GM23338 (cell line): Measurements from ENCODE around the gene KRTAP4-4. TPM values are rescaled to one million over a fixed set of nuclear protein-coding genes. Genes with fewer than 3 reads are reported as not detected.

Experiments
- ATAC-seq: fragments of 200-7000 bp; cut with Tn5 transposase; 3 replicates; pipeline ENCODE4 v1.9.1; 2020
- DNase-seq: peaks from one replicate; pipeline ENCODE4 v3.0.0-alpha.2; 2015; ENCODE audit warnings: low spot score
- H2AFZ ChIP-seq: fragments of 200-600 bp; sonication (generic); 2 replicates; pipeline ENCODE4 v1.8.0; 2016; ENCODE audit warnings: antibody characterized with exemption, mild to moderate bottlenecking, moderate library complexity
- H3F3A ChIP-seq: fragments of 200-600 bp; sonication (generic); replicated peaks from 2 replicates; pipeline ENCODE4 v1.8.0; 2017; ENCODE audit warnings: antibody characterized with exemption, mixed run types, low read depth
- H3K27ac ChIP-seq: fragments of 200-600 bp; sonication (generic); 2 replicates; pipeline ENCODE4 v1.6.1; 2016; ENCODE audit warnings: low read depth
- H3K27me3 ChIP-seq: fragments of 200-600 bp; sonication (generic); 2 replicates; pipeline ENCODE4 v1.8.0; 2016; ENCODE audit warnings: mild to moderate bottlenecking, mixed run types, moderate library complexity; ENCODE audit not compliant: insufficient read depth
- H3K36me3 ChIP-seq: fragments of 200-600 bp; sonication (generic); 2 replicates; pipeline ENCODE4 v1.8.0; 2016; ENCODE audit warnings: mild to moderate bottlenecking; ENCODE audit not compliant: insufficient read depth
- H3K4me1 ChIP-seq: fragments of 200-600 bp; sonication (generic); 2 replicates; pipeline ENCODE4 v1.8.0; 2016; ENCODE audit warnings: mild to moderate bottlenecking, moderate library complexity; ENCODE audit not compliant: insufficient read depth
- H3K4me2 ChIP-seq: fragments of 200-600 bp; sonication (generic); 2 replicates; pipeline ENCODE4 v1.7.1; 2017; ENCODE audit warnings: mixed run types
- H3K4me3 ChIP-seq: fragments of 200-600 bp; sonication (generic); 2 replicates; pipeline ENCODE4 v1.6.1; 2016; ENCODE audit warnings: mixed run types
- H3K79me2 ChIP-seq: fragments of 200-600 bp; sonication (generic); replicated peaks from 2 replicates; pipeline ENCODE4 v1.8.0; 2017; ENCODE audit warnings: mild to moderate bottlenecking; ENCODE audit not compliant: insufficient read depth
- H3K9me2 ChIP-seq: fragments of 200-600 bp; sonication (generic); 2 replicates; pipeline ENCODE4 v1.8.0; 2017; ENCODE audit not compliant: insufficient read depth
- H4K20me1 ChIP-seq: fragments of 200-600 bp; sonication (generic); replicated peaks from 2 replicates; pipeline ENCODE4 v1.8.0; 2017; ENCODE audit warnings: mild to moderate bottlenecking; ENCODE audit not compliant: insufficient read depth
- H3K27ac Mint-ChIP-seq: 2 replicates; pipeline ENCODE4 v1.8.0; 2020; ENCODE audit warnings: inconsistent platforms, mild to moderate bottlenecking, moderate library complexity, mixed read lengths
- H3K27me3 Mint-ChIP-seq: 3 replicates; pipeline ENCODE4 v1.8.0; 2022; ENCODE audit warnings: low read depth, mild to moderate bottlenecking, moderate library complexity, mixed read lengths, inconsistent platforms; ENCODE audit not compliant: insufficient read depth, poor library complexity
- H3K36me3 Mint-ChIP-seq: 3 replicates; pipeline ENCODE4 v1.8.0; 2021; ENCODE audit warnings: low read depth, mild to moderate bottlenecking, inconsistent platforms, moderate library complexity, mixed read lengths
- H3K4me1 Mint-ChIP-seq: 3 replicates; pipeline ENCODE4 v1.8.0; 2020; ENCODE audit warnings: mild to moderate bottlenecking, inconsistent platforms, mixed read lengths
- H3K4me3 Mint-ChIP-seq: 3 replicates; pipeline ENCODE4 v1.8.0; 2021; ENCODE audit warnings: moderate library complexity, mild to moderate bottlenecking, inconsistent platforms, mixed read lengths
- H3K9me3 Mint-ChIP-seq: 3 replicates; pipeline ENCODE4 v1.8.0; 2020; ENCODE audit warnings: moderate library complexity, mild to moderate bottlenecking, inconsistent platforms, mixed read lengths
- CREB1 ChIP-seq: fragments of 250-450 bp; sonication (Bioruptor Pico); IDR thresholded peaks from 2 replicates; pipeline ENCODE4 v1.5.0; 2020; ENCODE audit warnings: low read depth, mild to moderate bottlenecking, moderate library complexity
- EZH2 ChIP-seq: fragments of 200-600 bp; sonication (generic); IDR thresholded peaks from one replicate; pipeline ENCODE4 v1.8.0; 2017; ENCODE audit warnings: antibody characterized with exemption, mild to moderate bottlenecking, low read depth; ENCODE audit not compliant: unreplicated experiment
- EZH2phosphoT487 ChIP-seq: fragments of 200-600 bp; sonication (generic); IDR thresholded peaks from one replicate; pipeline ENCODE4 v1.8.1; 2018; ENCODE audit warnings: antibody characterized with exemption; ENCODE audit not compliant: unreplicated experiment
- JUNB ChIP-seq: IDR thresholded peaks from one replicate; pipeline ENCODE4 v1.6.1; 2016; ENCODE audit warnings: antibody characterized with exemption; ENCODE audit not compliant: unreplicated experiment
- NANOG ChIP-seq: IDR thresholded peaks from 2 replicates; pipeline ENCODE4 v1.6.1; 2016; ENCODE audit warnings: antibody characterized with exemption, borderline replicate concordance
- POLR2AphosphoS5 ChIP-seq: IDR thresholded peaks from 2 replicates; pipeline ENCODE4 v1.6.1; 2016; ENCODE audit warnings: antibody characterized with exemption, low read depth
- STAT1 ChIP-seq: IDR thresholded peaks from one replicate; pipeline ENCODE4 v1.6.1; 2016; ENCODE audit warnings: antibody characterized with exemption; ENCODE audit not compliant: unreplicated experiment
- ZNF114 ChIP-seq: fragments of 250-450 bp; sonication (Bioruptor Pico); IDR thresholded peaks from 2 replicates; pipeline ENCODE4 v1.5.0; 2020; ENCODE audit warnings: mild to moderate bottlenecking, moderate library complexity
- ZNF331 ChIP-seq: fragments of 250-450 bp; sonication (Bioruptor Pico); IDR thresholded peaks from 2 replicates; pipeline ENCODE4 v1.5.0; 2020; ENCODE audit warnings: low read depth, mild to moderate bottlenecking, moderate library complexity
- polyA plus RNA-seq: library from polyadenylated mRNA; unstranded; fragments of >200 nt; fragmentation: Nextera tagmentation; extraction: Ambion mirVana; gene quantifications from 2 replicates; pipeline ENCODE4 v1.2.1, GENCODE V29; 2016
- total RNA-seq: library from RNA; depleted of rRNA; stranded (reverse); fragments of >200 nt; shearing (Covaris generic); gene quantifications from 2 replicates; pipeline ENCODE4 v1.2.3, GENCODE V29; 2014
- TF ChIP-seq, protein P1 (sequence below): IDR thresholded peaks from 2 replicates; pipeline ENCODE4 v1.6.1; 2016; ENCODE audit warnings: antibody characterized with exemption
- TF ChIP-seq, protein P2 (sequence below): IDR thresholded peaks from one replicate; pipeline ENCODE4 v1.6.1; 2018; ENCODE audit warnings: antibody characterized with exemption; ENCODE audit not compliant: unreplicated experiment
- TF ChIP-seq, protein P3 (sequence below): fragments of 250-450 bp; sonication (Bioruptor Pico); IDR thresholded peaks from 2 replicates; pipeline ENCODE4 v1.5.0; 2020; ENCODE audit warnings: mild to moderate bottlenecking, moderate library complexity
- TF ChIP-seq, protein P4 (sequence below), 2 experiments: fragments of 200-600 bp in 1 of 2; sonication (generic) in 1 of 2; conservative IDR thresholded peaks; 2 replicates each; pipeline versions ENCODE4 v1.5.1 to v1.6.1; 2016 to 2017; ENCODE audit warnings: antibody characterized with exemption in 2 of 2, low read depth in 2 of 2, mild to moderate bottlenecking in 2 of 2, moderate library complexity in 1 of 2

The KRTAP4-4 gene
- total and polyA plus RNA-seq, 2 experiments from 2014 or later: not detected

DNA sequence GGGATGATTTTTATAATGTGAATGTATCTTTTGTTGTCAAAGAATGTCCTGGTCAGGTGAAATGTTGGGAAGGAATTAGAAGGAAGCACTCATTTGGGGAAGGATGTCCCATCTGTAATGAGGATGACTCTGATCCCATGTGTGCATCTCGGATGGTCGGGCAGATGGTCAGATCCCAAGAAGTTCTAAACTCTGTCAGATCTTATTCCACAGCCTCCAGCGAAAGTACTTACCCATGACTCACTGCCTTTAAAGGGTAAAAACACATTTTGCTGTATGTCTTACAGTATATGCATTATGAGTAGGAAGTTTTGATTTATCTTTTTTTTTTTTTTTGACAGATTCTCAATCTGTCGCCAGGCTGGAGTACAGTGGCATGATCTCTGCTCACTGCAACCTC, 41.8 kb downstream of the KRTAP4-4 start:
- Histone ChIP-seq H3K27me3 (no peaks in the 10 kb centered on the region), H3K36me3 (no peaks in the 10 kb centered on the region; the same call in 1 of the 2 replicates), H3K9me2 (no peaks in the 10 kb centered on the region), H3F3A (no peaks in the 10 kb centered on the region), H3K4me1 (0 out of 2 replicates have a peak, but pooled peaks cover 4% of the 10 kb centered on the region), H3K27ac (no peak overlapping the region), H3K4me3 (no peak overlapping the region), H3K79me2 (no peaks in the 10 kb centered on the region), H4K20me1 (no peaks in the 10 kb centered on the region), H2AFZ (no peak overlapping the region), H3K4me2 (no peak overlapping the region)
- DNase-seq (no peak), ATAC-seq (no peak)
- peaks cover 33% of the 10 kb centered on the region for H3K4me1 Mint-ChIP-seq
- H3K4me3 Mint-ChIP-seq: no peak overlapping the region
- H3K9me3 Mint-ChIP-seq: peaks cover 5% of the 10 kb centered on the region; the same call in 2 of the 3 replicates
- no peak for TF ChIP-seq STAT1
- no peak for TF ChIP-seq EZH2
- TF ChIP-seq EZH2phosphoT487: no peak
- TF ChIP-seq, protein P1, sequence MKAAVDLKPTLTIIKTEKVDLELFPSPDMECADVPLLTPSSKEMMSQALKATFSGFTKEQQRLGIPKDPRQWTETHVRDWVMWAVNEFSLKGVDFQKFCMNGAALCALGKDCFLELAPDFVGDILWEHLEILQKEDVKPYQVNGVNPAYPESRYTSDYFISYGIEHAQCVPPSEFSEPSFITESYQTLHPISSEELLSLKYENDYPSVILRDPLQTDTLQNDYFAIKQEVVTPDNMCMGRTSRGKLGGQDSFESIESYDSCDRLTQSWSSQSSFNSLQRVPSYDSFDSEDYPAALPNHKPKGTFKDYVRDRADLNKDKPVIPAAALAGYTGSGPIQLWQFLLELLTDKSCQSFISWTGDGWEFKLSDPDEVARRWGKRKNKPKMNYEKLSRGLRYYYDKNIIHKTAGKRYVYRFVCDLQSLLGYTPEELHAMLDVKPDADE: no peak
- TF ChIP-seq POLR2AphosphoS5: no peak
- no peak for TF ChIP-seq NANOG
- TF ChIP-seq, protein P2, sequence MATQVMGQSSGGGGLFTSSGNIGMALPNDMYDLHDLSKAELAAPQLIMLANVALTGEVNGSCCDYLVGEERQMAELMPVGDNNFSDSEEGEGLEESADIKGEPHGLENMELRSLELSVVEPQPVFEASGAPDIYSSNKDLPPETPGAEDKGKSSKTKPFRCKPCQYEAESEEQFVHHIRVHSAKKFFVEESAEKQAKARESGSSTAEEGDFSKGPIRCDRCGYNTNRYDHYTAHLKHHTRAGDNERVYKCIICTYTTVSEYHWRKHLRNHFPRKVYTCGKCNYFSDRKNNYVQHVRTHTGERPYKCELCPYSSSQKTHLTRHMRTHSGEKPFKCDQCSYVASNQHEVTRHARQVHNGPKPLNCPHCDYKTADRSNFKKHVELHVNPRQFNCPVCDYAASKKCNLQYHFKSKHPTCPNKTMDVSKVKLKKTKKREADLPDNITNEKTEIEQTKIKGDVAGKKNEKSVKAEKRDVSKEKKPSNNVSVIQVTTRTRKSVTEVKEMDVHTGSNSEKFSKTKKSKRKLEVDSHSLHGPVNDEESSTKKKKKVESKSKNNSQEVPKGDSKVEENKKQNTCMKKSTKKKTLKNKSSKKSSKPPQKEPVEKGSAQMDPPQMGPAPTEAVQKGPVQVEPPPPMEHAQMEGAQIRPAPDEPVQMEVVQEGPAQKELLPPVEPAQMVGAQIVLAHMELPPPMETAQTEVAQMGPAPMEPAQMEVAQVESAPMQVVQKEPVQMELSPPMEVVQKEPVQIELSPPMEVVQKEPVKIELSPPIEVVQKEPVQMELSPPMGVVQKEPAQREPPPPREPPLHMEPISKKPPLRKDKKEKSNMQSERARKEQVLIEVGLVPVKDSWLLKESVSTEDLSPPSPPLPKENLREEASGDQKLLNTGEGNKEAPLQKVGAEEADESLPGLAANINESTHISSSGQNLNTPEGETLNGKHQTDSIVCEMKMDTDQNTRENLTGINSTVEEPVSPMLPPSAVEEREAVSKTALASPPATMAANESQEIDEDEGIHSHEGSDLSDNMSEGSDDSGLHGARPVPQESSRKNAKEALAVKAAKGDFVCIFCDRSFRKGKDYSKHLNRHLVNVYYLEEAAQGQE: no peak
- TF ChIP-seq, protein P3, sequence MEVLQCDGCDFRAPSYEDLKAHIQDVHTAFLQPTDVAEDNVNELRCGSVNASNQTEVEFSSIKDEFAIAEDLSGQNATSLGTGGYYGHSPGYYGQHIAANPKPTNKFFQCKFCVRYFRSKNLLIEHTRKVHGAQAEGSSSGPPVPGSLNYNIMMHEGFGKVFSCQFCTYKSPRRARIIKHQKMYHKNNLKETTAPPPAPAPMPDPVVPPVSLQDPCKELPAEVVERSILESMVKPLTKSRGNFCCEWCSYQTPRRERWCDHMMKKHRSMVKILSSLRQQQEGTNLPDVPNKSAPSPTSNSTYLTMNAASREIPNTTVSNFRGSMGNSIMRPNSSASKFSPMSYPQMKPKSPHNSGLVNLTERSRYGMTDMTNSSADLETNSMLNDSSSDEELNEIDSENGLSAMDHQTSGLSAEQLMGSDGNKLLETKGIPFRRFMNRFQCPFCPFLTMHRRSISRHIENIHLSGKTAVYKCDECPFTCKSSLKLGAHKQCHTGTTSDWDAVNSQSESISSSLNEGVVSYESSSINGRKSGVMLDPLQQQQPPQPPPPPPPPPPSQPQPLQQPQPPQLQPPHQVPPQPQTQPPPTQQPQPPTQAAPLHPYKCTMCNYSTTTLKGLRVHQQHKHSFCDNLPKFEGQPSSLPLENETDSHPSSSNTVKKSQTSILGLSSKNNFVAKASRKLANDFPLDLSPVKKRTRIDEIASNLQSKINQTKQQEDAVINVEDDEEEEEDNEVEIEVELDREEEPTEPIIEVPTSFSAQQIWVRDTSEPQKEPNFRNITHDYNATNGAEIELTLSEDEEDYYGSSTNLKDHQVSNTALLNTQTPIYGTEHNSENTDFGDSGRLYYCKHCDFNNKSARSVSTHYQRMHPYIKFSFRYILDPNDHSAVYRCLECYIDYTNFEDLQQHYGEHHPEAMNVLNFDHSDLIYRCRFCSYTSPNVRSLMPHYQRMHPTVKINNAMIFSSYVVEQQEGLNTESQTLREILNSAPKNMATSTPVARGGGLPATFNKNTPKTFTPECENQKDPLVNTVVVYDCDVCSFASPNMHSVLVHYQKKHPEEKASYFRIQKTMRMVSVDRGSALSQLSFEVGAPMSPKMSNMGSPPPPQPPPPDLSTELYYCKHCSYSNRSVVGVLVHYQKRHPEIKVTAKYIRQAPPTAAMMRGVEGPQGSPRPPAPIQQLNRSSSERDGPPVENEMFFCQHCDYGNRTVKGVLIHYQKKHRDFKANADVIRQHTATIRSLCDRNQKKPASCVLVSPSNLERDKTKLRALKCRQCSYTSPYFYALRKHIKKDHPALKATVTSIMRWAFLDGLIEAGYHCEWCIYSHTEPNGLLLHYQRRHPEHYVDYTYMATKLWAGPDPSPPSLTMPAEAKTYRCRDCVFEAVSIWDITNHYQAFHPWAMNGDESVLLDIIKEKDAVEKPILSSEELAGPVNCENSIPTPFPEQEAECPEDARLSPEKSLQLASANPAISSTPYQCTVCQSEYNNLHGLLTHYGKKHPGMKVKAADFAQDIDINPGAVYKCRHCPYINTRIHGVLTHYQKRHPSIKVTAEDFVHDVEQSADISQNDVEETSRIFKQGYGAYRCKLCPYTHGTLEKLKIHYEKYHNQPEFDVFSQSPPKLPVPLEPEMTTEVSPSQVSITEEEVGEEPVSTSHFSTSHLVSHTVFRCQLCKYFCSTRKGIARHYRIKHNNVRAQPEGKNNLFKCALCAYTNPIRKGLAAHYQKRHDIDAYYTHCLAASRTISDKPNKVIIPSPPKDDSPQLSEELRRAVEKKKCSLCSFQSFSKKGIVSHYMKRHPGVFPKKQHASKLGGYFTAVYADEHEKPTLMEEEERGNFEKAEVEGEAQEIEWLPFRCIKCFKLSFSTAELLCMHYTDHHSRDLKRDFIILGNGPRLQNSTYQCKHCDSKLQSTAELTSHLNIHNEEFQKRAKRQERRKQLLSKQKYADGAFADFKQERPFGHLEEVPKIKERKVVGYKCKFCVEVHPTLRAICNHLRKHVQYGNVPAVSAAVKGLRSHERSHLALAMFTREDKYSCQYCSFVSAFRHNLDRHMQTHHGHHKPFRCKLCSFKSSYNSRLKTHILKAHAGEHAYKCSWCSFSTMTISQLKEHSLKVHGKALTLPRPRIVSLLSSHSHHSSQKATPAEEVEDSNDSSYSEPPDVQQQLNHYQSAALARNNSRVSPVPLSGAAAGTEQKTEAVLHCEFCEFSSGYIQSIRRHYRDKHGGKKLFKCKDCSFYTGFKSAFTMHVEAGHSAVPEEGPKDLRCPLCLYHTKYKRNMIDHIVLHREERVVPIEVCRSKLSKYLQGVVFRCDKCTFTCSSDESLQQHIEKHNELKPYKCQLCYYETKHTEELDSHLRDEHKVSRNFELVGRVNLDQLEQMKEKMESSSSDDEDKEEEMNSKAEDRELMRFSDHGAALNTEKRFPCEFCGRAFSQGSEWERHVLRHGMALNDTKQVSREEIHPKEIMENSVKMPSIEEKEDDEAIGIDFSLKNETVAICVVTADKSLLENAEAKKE: no peak
- TF ChIP-seq ZNF331 (CRISPR knock-in tag): no peak
- TF ChIP-seq, protein P4, sequence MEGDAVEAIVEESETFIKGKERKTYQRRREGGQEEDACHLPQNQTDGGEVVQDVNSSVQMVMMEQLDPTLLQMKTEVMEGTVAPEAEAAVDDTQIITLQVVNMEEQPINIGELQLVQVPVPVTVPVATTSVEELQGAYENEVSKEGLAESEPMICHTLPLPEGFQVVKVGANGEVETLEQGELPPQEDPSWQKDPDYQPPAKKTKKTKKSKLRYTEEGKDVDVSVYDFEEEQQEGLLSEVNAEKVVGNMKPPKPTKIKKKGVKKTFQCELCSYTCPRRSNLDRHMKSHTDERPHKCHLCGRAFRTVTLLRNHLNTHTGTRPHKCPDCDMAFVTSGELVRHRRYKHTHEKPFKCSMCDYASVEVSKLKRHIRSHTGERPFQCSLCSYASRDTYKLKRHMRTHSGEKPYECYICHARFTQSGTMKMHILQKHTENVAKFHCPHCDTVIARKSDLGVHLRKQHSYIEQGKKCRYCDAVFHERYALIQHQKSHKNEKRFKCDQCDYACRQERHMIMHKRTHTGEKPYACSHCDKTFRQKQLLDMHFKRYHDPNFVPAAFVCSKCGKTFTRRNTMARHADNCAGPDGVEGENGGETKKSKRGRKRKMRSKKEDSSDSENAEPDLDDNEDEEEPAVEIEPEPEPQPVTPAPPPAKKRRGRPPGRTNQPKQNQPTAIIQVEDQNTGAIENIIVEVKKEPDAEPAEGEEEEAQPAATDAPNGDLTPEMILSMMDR (conservative IDR thresholded peaks at IDR 0.05; ENCODE audit: low read depth in 2 of 2): no peak
- TF ChIP-seq JUNB: no peak
- TF ChIP-seq CREB1: no peak
- no peak for TF ChIP-seq ZNF114 (CRISPR knock-in tag)
- H3K27me3 Mint-ChIP-seq: peaks cover 6% of the 10 kb centered on the region
- H3K27ac Mint-ChIP-seq: no peak overlapping the region
- peaks cover 13% of the 10 kb centered on the region for H3K36me3 Mint-ChIP-seq
